Tibial nerve (tissue), 4 donors: ENCODE measurements around the gene C19orf25.

Source experiments
- CTCF ChIP-seq, 5 experiments: fragments of 200-600 bp in 3 of 5; fragments of 450-650 bp in 2 of 5; sonication (generic) in 3 of 5; IDR thresholded peaks; one replicate each; pipeline ENCODE4 v1.5.1; 2016 to 2019; ENCODE audit warnings: antibody characterized with exemption in 5 of 5, mild to moderate bottlenecking in 3 of 5, moderate library complexity in 2 of 5
- EP300 ChIP-seq, 2 donors: sonication (generic); formaldehyde crosslinking; IDR thresholded peaks; one replicate each; pipeline ENCODE4 v1.6.1; 2017; ENCODE audit warnings: antibody characterized with exemption in 2 of 2, mild to moderate bottlenecking in 1 of 2
- POLR2A ChIP-seq, 2 donors: fragments of 450-650 bp; IDR thresholded peaks; one replicate each; pipeline ENCODE4 v1.6.1; 2017; ENCODE audit warnings: antibody characterized with exemption in 2 of 2, mild to moderate bottlenecking in 2 of 2, moderate library complexity in 2 of 2

GRCh38 chr19:1452802-1453524, 26.1 kb downstream of the C19orf25 start:
- no peak for TF ChIP-seq CTCF (IDR thresholded peaks at IDR 0.05)
- TF ChIP-seq POLR2A (IDR thresholded peaks at IDR 0.05): no peak
- no peak for TF ChIP-seq EP300 (IDR thresholded peaks at IDR 0.05)
